ENCODE measurements around the gene RFX4.

DNA sequence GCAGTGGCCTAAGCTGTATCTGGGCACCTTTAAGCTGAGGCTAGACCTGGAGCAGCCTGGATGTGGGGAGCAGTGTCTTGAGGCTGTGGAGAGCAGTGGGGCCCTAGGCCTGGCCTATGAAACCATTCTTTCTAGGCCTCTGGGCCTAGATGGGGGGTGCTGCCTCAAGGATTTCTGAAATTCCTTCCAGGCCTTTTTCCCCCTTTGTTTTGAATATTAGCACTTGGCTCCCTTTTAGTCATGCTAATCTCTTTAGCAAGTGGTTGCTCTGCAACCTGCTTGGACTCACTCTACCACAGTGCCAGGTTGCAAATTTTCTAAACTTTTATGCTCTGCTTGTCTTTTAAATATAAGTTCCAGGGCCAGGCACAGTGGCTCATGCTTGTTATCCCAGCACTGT lies 41.6 kb upstream of the RFX4 start:
- TF ChIP-seq, protein P1, sequence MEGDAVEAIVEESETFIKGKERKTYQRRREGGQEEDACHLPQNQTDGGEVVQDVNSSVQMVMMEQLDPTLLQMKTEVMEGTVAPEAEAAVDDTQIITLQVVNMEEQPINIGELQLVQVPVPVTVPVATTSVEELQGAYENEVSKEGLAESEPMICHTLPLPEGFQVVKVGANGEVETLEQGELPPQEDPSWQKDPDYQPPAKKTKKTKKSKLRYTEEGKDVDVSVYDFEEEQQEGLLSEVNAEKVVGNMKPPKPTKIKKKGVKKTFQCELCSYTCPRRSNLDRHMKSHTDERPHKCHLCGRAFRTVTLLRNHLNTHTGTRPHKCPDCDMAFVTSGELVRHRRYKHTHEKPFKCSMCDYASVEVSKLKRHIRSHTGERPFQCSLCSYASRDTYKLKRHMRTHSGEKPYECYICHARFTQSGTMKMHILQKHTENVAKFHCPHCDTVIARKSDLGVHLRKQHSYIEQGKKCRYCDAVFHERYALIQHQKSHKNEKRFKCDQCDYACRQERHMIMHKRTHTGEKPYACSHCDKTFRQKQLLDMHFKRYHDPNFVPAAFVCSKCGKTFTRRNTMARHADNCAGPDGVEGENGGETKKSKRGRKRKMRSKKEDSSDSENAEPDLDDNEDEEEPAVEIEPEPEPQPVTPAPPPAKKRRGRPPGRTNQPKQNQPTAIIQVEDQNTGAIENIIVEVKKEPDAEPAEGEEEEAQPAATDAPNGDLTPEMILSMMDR (conservative IDR thresholded peaks at IDR 0.05; ENCODE audit: low read depth, low read length), result no peak
- no peak for TF ChIP-seq EZH2 (IDR thresholded peaks at IDR 0.05; ENCODE audit: borderline replicate concordance, low read depth, low read length, poor library complexity, severe bottlenecking)

Measured in A673 (cell line).